Measurements from ENCODE around the gene EIF4H.

EIF4H gene

DNA sequence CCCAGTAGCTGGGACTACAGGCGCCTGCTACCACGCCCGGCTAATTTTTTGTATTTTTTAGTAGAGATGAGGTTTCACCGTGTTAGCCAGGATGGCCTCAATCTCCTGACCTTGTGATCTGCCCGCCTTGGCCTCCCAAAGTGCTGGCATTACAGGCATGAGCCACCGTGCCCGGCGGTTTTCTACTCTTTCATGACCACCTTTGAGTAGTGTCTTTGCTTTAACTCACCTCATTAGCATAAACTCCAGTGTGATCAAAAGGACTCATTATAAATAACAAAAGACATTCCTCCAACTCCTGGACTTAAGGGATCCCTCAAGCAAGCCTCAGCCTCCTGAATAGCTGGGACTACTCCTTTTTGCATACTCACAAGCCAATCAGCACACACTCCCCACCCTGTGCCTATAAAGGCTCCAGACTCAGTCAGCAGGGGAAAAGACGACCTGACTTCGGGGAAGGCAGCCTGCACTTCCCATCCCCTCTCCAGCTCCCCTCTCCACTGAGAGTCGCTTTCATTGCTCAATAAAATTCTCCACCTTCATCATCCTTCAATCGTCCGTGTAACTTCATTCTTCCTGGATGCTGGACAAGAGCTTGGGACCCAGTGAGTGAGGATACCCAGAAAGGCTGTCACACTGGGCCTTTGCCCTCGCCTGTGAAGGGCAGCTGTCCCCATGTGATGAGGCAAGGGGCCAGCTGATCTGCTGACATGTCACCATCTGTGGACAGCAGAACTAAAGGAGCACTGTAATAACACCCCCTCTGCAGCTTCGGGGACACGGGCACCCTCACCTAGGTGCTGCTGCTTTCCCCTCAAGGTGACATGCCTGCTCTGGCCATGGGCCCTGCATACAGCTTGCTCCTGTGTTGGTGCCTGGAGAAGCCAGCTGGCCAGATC is 35.0 kb upstream of the EIF4H start:
- no peak overlapping the region for H3K27ac ChIP-seq
- TF ChIP-seq, protein P1, sequence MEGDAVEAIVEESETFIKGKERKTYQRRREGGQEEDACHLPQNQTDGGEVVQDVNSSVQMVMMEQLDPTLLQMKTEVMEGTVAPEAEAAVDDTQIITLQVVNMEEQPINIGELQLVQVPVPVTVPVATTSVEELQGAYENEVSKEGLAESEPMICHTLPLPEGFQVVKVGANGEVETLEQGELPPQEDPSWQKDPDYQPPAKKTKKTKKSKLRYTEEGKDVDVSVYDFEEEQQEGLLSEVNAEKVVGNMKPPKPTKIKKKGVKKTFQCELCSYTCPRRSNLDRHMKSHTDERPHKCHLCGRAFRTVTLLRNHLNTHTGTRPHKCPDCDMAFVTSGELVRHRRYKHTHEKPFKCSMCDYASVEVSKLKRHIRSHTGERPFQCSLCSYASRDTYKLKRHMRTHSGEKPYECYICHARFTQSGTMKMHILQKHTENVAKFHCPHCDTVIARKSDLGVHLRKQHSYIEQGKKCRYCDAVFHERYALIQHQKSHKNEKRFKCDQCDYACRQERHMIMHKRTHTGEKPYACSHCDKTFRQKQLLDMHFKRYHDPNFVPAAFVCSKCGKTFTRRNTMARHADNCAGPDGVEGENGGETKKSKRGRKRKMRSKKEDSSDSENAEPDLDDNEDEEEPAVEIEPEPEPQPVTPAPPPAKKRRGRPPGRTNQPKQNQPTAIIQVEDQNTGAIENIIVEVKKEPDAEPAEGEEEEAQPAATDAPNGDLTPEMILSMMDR (conservative IDR thresholded peaks at IDR 0.05), result no peak

DNA sequence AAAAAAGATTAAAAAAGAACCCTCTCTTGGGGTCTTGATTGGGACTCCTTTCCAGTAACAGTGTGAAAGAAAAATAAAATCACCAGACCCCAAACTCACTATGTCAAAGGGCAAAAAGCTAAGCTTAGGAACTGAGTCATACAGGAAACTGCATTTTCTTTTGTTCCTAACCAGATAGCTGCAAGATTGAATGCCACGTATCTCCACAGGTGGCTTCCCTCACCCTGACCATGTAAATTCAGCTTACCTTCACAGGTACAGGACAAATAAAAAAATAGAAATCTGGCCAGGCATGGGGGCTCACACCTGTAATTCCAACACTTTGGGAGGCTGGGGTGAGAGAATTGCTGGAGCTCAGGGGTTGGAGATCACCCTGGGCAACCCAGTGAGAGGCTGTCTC is 32.5 kb upstream of the EIF4H start:
- no peak overlapping the region for H3K27ac ChIP-seq
- TF ChIP-seq, protein P1 (conservative IDR thresholded peaks at IDR 0.05), result no peak

DNA sequence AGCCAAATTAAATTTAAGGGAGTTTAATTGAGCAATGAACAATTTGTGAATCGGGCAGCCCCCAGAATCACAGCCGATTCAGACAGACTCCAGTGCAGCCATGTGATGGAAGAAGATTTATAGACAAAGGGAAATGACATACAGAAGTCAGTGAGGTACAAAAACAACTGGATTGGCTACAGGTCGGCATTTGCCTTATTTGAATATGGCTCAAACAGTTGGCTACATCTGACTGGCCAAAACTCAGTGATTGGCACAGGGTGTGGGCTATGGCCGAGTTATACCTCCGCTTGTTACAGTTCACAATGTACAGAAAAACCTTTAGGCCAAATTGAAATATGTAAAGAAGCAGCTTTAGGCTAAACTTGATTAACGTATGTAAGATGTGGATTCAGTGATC is 30.8 kb upstream of the EIF4H start:
- TF ChIP-seq, protein P1 (conservative IDR thresholded peaks at IDR 0.05), result no peak
- H3K27ac ChIP-seq, result no peak overlapping the region

DNA sequence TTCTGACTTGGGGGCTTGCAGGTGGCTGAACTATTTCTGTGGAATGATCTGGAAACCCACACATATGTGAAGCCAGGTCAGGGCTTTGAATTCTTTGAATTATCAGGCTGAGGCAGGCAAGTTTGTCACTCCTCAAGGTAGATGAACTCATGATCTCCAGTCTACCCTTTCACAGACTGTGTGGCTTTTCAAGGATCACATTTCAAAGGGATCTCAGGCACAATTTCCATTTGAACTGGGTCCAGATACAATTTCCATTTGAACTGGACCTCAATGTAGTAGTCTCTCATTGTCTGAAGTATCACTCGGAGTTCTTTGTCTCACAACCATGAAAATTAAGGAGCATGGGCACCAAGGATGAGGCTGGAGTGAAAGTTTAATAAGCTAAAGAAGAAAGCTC is 25.7 kb upstream of the EIF4H start:
- H3K27ac ChIP-seq, result no peak overlapping the region

DNA sequence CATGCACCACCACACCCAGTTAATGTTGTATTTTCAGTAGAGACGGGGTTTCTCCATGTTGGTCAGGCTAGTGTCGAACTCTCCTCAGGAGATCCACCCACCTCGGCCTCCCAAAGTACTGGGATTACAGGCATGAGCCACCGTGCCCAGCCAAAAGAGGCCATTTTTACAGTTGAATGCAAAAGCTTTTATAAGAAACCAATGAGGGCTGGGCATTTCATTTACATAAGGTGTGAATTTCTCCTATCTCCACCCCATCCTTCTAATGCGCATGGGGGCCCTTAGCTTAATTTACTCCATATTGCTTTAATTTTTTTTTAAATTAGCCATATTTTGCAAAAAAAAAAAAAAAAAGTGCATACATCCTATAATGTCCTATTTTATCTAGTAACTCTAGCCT is 25.1 kb upstream of the EIF4H start:
- TF ChIP-seq, protein P1 (conservative IDR thresholded peaks at IDR 0.05), result no peak
- H3K27ac ChIP-seq, result no peak overlapping the region

More for the DNA sequence above, 25.7 kb upstream of the EIF4H start:
- TF ChIP-seq, protein P1 (conservative IDR thresholded peaks at IDR 0.05), result no peak

DNA sequence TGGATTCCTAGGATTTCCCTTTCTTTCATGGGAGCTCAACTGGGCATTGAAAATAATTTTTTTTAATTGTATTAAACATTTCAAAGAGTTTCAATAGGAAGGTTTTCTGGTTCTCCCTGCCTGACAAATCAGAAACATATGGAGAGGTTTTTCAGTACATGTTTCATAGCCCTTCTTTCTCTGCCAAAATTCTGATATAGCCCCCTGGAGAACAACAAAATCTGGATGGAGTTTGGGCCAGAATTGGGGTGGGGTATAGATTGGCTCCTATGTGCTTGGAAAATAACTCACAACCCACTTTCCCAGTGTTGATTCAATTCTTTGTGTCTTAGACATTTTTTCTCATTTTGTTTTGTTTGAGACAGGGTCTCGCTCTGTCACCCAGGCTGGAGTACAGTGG is 24.6 kb upstream of the EIF4H start:
- TF ChIP-seq, protein P1 (conservative IDR thresholded peaks at IDR 0.05), result no peak
- no peak overlapping the region for H3K27ac ChIP-seq

DNA sequence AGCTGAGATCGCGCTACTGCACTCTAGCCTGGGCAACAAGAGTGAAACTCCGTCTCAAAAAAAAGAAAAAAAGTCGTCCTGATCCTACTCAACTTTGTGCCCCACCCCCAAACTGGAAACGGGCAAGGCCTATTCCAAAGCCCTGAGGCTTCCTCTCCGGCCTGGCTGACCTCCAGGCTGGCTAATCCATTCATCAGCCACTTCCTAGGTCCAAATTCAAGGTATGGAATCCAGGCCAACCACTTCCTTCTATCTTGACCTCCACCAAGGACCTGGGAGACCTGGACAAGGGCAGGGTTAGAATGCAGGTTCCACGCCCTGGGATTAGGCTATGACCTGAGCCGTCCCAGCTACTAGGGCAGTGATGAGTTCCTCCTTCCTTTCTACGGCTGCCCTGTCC is 20.4 kb upstream of the EIF4H start:
- H3K27ac ChIP-seq, result no peak overlapping the region
- TF ChIP-seq, protein P1 (conservative IDR thresholded peaks at IDR 0.05), result no peak

Measured in VCaP (cell line).